ENCODE data around the gene MALL. TPM values are rescaled to one million over a fixed set of nuclear protein-coding genes. Genes with fewer than 3 reads are reported as not detected.

MALL gene
- total RNA-seq, 1 experiment from 2014 or later, result 26.1 TPM

DNA sequence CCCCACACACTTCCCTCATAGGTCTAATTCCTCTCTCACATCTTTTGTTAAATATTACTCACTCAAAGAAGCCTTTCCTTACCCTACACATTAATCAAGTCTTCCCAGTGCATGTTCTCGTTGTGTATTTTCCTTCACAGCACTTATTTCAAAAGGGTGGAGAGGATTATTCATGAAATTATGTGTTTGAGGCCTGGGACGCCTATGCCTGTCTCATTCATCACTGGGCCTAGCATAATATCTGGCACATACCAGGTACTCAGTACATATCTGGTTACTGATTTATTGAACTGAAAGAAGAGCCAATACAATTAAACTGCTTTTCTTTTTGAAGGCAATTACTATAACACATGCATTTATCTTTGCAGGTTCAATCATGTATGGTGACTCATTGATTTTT, 15.1 kb upstream of the MALL start:
- no peak for TF ChIP-seq CTCF (IDR thresholded peaks at IDR 0.05; ENCODE audit: insufficient read depth in 1 of 2, low read depth in 1 of 2, low read length in 1 of 2, severe bottlenecking in 1 of 2, unreplicated experiment in 1 of 2)
- Histone ChIP-seq H3K27me3 (replicated peaks; ENCODE audit: control insufficient read depth, insufficient read depth, low read length) (no peaks in the 10 kb centered on the region), H3K4me3 (ENCODE audit: low read depth, low read length) (no peak overlapping the region), H3K4me1 (peaks cover 6% of the 10 kb centered on the region; the same call in 1 of the 2 replicates), H3K9me3 (peaks cover 15% of the 10 kb centered on the region; the same call in 1 of the 2 replicates), H3K36me3 (ENCODE audit: control insufficient read depth, insufficient read depth, low read length) (no peaks in the 10 kb centered on the region)
- no peak overlapping the region for H3K4me3 Mint-ChIP-seq (ENCODE audit: unreplicated experiment)
- intact Hi-C loops (cut with micrococcal nuclease; ENCODE audit: unreplicated experiment), result no loop called here
- no peak overlapping the region for H3K27ac Mint-ChIP-seq (ENCODE audit: unreplicated experiment)
- BruUV-seq (replicated peaks), result no TSS peak
- POLR2A ChIA-PET, result no interaction called here
- CTCF ChIA-PET, result no interaction called here
- H3K9me3 Mint-ChIP-seq (ENCODE audit: unreplicated experiment), result peaks cover 11% of the 10 kb centered on the region
- no peak for DNase-seq
- H3K27me3 Mint-ChIP-seq (ENCODE audit: insufficient read depth, unreplicated experiment), result no peaks in the 10 kb centered on the region
- no peaks in the 10 kb centered on the region for H3K4me1 Mint-ChIP-seq (ENCODE audit: low read depth, unreplicated experiment)
- no peaks in the 10 kb centered on the region for H3K36me3 Mint-ChIP-seq (ENCODE audit: insufficient read depth, unreplicated experiment)

- Mint-ChIP-seq H3K4me1 (ENCODE audit: low read depth, unreplicated experiment) (no peaks in the 10 kb centered on the region), H3K9me3 (ENCODE audit: unreplicated experiment) (no peaks in the 10 kb centered on the region), H3K27me3 (ENCODE audit: insufficient read depth, unreplicated experiment) (no peaks in the 10 kb centered on the region), H3K36me3 (ENCODE audit: insufficient read depth, unreplicated experiment) (no peaks in the 10 kb centered on the region), H3K27ac (ENCODE audit: unreplicated experiment) (no peak overlapping the region), H3K4me3 (ENCODE audit: unreplicated experiment) (no peak overlapping the region)
- no TSS peak for BruUV-seq (replicated peaks)
- Histone ChIP-seq H3K4me1 (peaks cover 6% of the 10 kb centered on the region; the same call in 1 of the 2 replicates), H3K4me3 (ENCODE audit: low read depth, low read length) (no peak overlapping the region), H3K9me3 (no peaks in the 10 kb centered on the region), H3K27me3 (replicated peaks; ENCODE audit: control insufficient read depth, insufficient read depth, low read length) (no peaks in the 10 kb centered on the region), H3K36me3 (ENCODE audit: control insufficient read depth, insufficient read depth, low read length) (no peaks in the 10 kb centered on the region)
- POLR2A ChIA-PET, result no interaction called here
- intact Hi-C loops (cut with micrococcal nuclease; ENCODE audit: unreplicated experiment), result no loop called here
- CTCF ChIA-PET, result no interaction called here
- no peak for DNase-seq
- TF ChIP-seq CTCF (IDR thresholded peaks at IDR 0.05; ENCODE audit: insufficient read depth in 1 of 2, low read depth in 1 of 2, low read length in 1 of 2, severe bottlenecking in 1 of 2, unreplicated experiment in 1 of 2), result no peak
Observed at GRCh38 chr2:110126906-110127305, 11.3 kb upstream of the MALL start.

GRCh38 chr2:110126086-110126773, 10.6 kb upstream of the MALL start:
- Histone ChIP-seq H3K27me3 (replicated peaks; ENCODE audit: control insufficient read depth, insufficient read depth, low read length) (no peaks in the 10 kb centered on the region), H3K9me3 (no peaks in the 10 kb centered on the region), H3K4me3 (ENCODE audit: low read depth, low read length) (no peak overlapping the region), H3K36me3 (ENCODE audit: control insufficient read depth, insufficient read depth, low read length) (no peaks in the 10 kb centered on the region), H3K4me1 (peaks cover 6% of the 10 kb centered on the region; the same call in 1 of the 2 replicates)
- no peaks in the 10 kb centered on the region for H3K36me3 Mint-ChIP-seq (ENCODE audit: insufficient read depth, unreplicated experiment)
- H3K4me3 Mint-ChIP-seq (ENCODE audit: unreplicated experiment), result no peak overlapping the region
- no peak for DNase-seq
- ChIA-PET CTCF (no interaction called here), POLR2A (no interaction called here)
- H3K4me1 Mint-ChIP-seq (ENCODE audit: low read depth, unreplicated experiment), result no peaks in the 10 kb centered on the region
- intact Hi-C loops (cut with micrococcal nuclease; ENCODE audit: unreplicated experiment), result no loop called here
- no peak overlapping the region for H3K27ac Mint-ChIP-seq (ENCODE audit: unreplicated experiment)
- H3K27me3 Mint-ChIP-seq (ENCODE audit: insufficient read depth, unreplicated experiment), result no peaks in the 10 kb centered on the region
- TF ChIP-seq CTCF (IDR thresholded peaks at IDR 0.05; ENCODE audit: insufficient read depth in 1 of 2, low read depth in 1 of 2, low read length in 1 of 2, severe bottlenecking in 1 of 2, unreplicated experiment in 1 of 2), result no peak
- no peaks in the 10 kb centered on the region for H3K9me3 Mint-ChIP-seq (ENCODE audit: unreplicated experiment)
- no TSS peak for BruUV-seq (replicated peaks)
